WTC11 (cell line): Measurements from ENCODE around the gene RUBCN. TPM values are rescaled to one million over a fixed set of nuclear protein-coding genes. Genes with fewer than 3 reads are reported as not detected.
"Not testable (repeated sequence)": the region's sequence is repeated elsewhere in the genome, so short reads cannot be mapped to it uniquely, and the experiment has no call there.

Source experiments
- ATAC-seq: fragments of 200-7000 bp; cut with Tn5 transposase; 2 replicates; pipeline ENCODE4 v1.10.0; 2021; ENCODE audit warnings: mild to moderate bottlenecking, moderate library complexity
- CTCF ChIA-PET: fragments of 300-600 bp; sonication (Branson Sonifier 250); formaldehyde crosslinking; loops from one replicate; lab custom pipeline; 2021; ENCODE audit warnings: antibody characterized with exemption; lab: Charles Lee
- POLR2A ChIA-PET: fragments of 350-600 bp; sonication (Branson Sonifier 250); formaldehyde crosslinking; loops from one replicate; lab custom pipeline; 2021; ENCODE audit warnings: antibody characterized with exemption; lab: Charles Lee
- DNase-seq: peaks from one replicate; pipeline ENCODE4 v3.0.0; 2021; ENCODE audit warnings: low spot score
- H3K27ac Mint-ChIP-seq: 2 replicates; pipeline ENCODE4 v1.8.0; 2021; ENCODE audit warnings: mixed read lengths
- H3K27me3 Mint-ChIP-seq: 2 replicates; pipeline ENCODE4 v1.8.0; 2021; ENCODE audit warnings: low read depth, mild to moderate bottlenecking, moderate library complexity, mixed read lengths
- H3K36me3 Mint-ChIP-seq: 2 replicates; pipeline ENCODE4 v1.8.0; 2021; ENCODE audit warnings: mixed read lengths
- H3K4me1 Mint-ChIP-seq: 2 replicates; pipeline ENCODE4 v1.8.0; 2022; ENCODE audit warnings: mixed read lengths
- H3K4me3 Mint-ChIP-seq: 2 replicates; pipeline ENCODE4 v1.8.0; 2021; ENCODE audit warnings: mild to moderate bottlenecking, moderate library complexity, mixed read lengths
- H3K9me3 Mint-ChIP-seq: 2 replicates; pipeline ENCODE4 v1.8.0; 2021; ENCODE audit warnings: mixed read lengths
- E2F5 ChIP-seq: sonication (generic); formaldehyde crosslinking; IDR thresholded peaks from 2 replicates; pipeline ENCODE4 v1.8.1; 2022; ENCODE audit warnings: mild to moderate bottlenecking, moderate library complexity, missing genetic modification reagents
- GTF2I ChIP-seq: fragments of 250-450 bp; sonication (Bioruptor Pico); conservative IDR thresholded peaks from 2 replicates; pipeline ENCODE4 v1.4.0; 2021; ENCODE audit warnings: mild to moderate bottlenecking
- MAX ChIP-seq: sonication (generic); formaldehyde crosslinking; IDR thresholded peaks from 2 replicates; pipeline ENCODE4 v1.8.0; 2022; ENCODE audit warnings: mild to moderate bottlenecking, missing genetic modification reagents
- SP1 ChIP-seq: sonication (generic); formaldehyde crosslinking; conservative IDR thresholded peaks from 2 replicates; pipeline ENCODE4 v1.8.1; 2022; ENCODE audit warnings: missing genetic modification reagents
- TEAD1 ChIP-seq: sonication (generic); formaldehyde crosslinking; IDR thresholded peaks from 2 replicates; pipeline ENCODE4 v1.8.0; 2022; ENCODE audit warnings: mild to moderate bottlenecking, missing genetic modification reagents
- ZNF121 ChIP-seq: sonication (generic); formaldehyde crosslinking; IDR thresholded peaks from 2 replicates; pipeline ENCODE4 v1.8.0; 2023; ENCODE audit warnings: missing genetic modification reagents
- total RNA-seq: library from RNA; stranded (reverse); gene quantifications from 3 replicates; pipeline ENCODE4 v1.2.3, GENCODE V29; 2021
- TF ChIP-seq, protein P1 (sequence below): sonication (generic); formaldehyde crosslinking; IDR thresholded peaks from 2 replicates; pipeline ENCODE4 v1.8.0; 2023; ENCODE audit warnings: missing genetic modification reagents, mild to moderate bottlenecking, borderline replicate concordance

RUBCN gene
- total RNA-seq, 1 experiment from 2014 or later: 22.9 TPM

GRCh38 chr3:197627772-197628523 is 108.8 kb downstream of the RUBCN start:
- H3K4me1 Mint-ChIP-seq, H3K36me3 Mint-ChIP-seq, CTCF ChIA-PET, H3K27ac Mint-ChIP-seq, H3K27me3 Mint-ChIP-seq: not testable (repeated sequence)
- peak; percentile 93 for DNase-seq
- TF ChIP-seq TEAD1 (0 out of 2 replicates have a peak, but pooled peaks have one; percentile 64), ZNF121 (CRISPR knock-in tag) (peak; percentile 72), E2F5 (CRISPR knock-in tag) (peak; percentile 30; the same call in 1 of the 2 replicates), SP1 (0 out of 2 replicates have a peak, but pooled peaks have one; percentile 37), MAX (CRISPR knock-in tag) (peak; percentile 25; the same call in 1 of the 2 replicates), GTF2I (CRISPR knock-in tag) (peak; percentile 87)
- TF ChIP-seq, protein P1, sequence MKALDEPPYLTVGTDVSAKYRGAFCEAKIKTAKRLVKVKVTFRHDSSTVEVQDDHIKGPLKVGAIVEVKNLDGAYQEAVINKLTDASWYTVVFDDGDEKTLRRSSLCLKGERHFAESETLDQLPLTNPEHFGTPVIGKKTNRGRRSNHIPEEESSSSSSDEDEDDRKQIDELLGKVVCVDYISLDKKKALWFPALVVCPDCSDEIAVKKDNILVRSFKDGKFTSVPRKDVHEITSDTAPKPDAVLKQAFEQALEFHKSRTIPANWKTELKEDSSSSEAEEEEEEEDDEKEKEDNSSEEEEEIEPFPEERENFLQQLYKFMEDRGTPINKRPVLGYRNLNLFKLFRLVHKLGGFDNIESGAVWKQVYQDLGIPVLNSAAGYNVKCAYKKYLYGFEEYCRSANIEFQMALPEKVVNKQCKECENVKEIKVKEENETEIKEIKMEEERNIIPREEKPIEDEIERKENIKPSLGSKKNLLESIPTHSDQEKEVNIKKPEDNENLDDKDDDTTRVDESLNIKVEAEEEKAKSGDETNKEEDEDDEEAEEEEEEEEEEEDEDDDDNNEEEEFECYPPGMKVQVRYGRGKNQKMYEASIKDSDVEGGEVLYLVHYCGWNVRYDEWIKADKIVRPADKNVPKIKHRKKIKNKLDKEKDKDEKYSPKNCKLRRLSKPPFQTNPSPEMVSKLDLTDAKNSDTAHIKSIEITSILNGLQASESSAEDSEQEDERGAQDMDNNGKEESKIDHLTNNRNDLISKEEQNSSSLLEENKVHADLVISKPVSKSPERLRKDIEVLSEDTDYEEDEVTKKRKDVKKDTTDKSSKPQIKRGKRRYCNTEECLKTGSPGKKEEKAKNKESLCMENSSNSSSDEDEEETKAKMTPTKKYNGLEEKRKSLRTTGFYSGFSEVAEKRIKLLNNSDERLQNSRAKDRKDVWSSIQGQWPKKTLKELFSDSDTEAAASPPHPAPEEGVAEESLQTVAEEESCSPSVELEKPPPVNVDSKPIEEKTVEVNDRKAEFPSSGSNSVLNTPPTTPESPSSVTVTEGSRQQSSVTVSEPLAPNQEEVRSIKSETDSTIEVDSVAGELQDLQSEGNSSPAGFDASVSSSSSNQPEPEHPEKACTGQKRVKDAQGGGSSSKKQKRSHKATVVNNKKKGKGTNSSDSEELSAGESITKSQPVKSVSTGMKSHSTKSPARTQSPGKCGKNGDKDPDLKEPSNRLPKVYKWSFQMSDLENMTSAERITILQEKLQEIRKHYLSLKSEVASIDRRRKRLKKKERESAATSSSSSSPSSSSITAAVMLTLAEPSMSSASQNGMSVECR (CRISPR knock-in tag): peak; percentile 36; the same call in 1 of the 2 replicates
- TF ChIP-seq, all 79 proteins: peak for 7; not testable (repeated sequence) for 72
- H3K4me3 Mint-ChIP-seq: peak overlapping the region; percentile 68
- POLR2A ChIA-PET, H3K9me3 Mint-ChIP-seq: not testable (repeated sequence)
- peak; percentile 87 for ATAC-seq

DNA sequence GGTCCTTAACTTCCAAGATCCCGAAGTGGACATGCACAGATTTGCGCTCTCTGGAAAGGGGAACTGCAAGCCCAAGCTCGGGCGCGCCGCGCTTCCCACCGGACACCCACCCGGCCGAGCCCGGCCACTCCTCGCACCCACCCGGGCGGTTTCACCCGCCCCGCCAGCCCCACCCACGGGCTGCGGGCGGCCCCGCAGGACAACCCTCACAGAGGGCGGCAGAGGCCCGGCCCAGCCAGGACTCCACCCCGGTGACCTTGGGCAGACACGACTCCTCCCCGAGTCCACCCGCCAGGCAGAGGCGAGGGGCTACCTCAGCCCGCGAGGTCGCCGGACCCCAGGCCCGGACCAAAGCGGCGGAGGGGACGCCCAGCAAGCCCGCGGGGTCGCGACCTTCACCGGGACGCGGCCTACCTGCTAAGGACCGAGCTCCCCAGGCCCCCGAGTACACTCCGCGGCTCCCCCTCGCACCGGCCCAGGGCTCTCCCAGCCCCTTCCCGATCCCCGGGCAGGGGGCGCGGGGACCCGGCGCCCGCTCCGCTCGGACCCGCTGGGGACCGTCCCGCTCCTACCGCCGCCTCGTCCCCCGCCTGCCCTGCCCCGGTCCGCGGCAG is 109.4 kb downstream of the RUBCN start:
- H3K27me3 Mint-ChIP-seq, POLR2A ChIA-PET, H3K9me3 Mint-ChIP-seq, H3K36me3 Mint-ChIP-seq, DNase-seq, CTCF ChIA-PET, H3K27ac Mint-ChIP-seq, H3K4me1 Mint-ChIP-seq: not testable (repeated sequence)
- peak overlapping the region; percentile 83 for H3K4me3 Mint-ChIP-seq
- ATAC-seq: peak; percentile 54

- H3K27me3 Mint-ChIP-seq, H3K9me3 Mint-ChIP-seq, DNase-seq, H3K27ac Mint-ChIP-seq, H3K4me1 Mint-ChIP-seq, H3K36me3 Mint-ChIP-seq, POLR2A ChIA-PET, CTCF ChIA-PET: not testable (repeated sequence)
- ATAC-seq: peak; percentile 41
- peak overlapping the region; percentile 83 for H3K4me3 Mint-ChIP-seq
These were observed 110.1 kb downstream of the RUBCN start for GRCh38 chr3:197626404-197627157.

GRCh38 chr3:197621478-197621877 is 115.2 kb downstream of the RUBCN start:
- H3K27me3 Mint-ChIP-seq, H3K9me3 Mint-ChIP-seq, H3K4me3 Mint-ChIP-seq, H3K27ac Mint-ChIP-seq, DNase-seq, POLR2A ChIA-PET, ATAC-seq, H3K4me1 Mint-ChIP-seq, CTCF ChIA-PET: not testable (repeated sequence)
- H3K36me3 Mint-ChIP-seq: peaks cover 50% of the 10 kb centered on the region

Other genes starting within 250 kb of the RUBCN start
- 26.8 to 32.5 TPM (median 29.9 TPM) in 3 replicates for gene BDH1, start 180.9 kb downstream of the RUBCN start, total RNA-seq
- 21.4 to 24.5 TPM (median 23.7 TPM) in 3 replicates for gene FYTTD1, start 13.0 kb upstream of the RUBCN start, total RNA-seq
- gene LRCH3, start 54.4 kb upstream of the RUBCN start, total RNA-seq: 63.6 to 68.7 TPM (median 64.4 TPM) in 3 replicates
- gene RPL35A, start 213.3 kb upstream of the RUBCN start, total RNA-seq: 1,384 to 1,463 TPM (median 1,429 TPM) in 3 replicates
- 3.6 to 5.2 TPM (median 4.2 TPM) in 3 replicates for gene LMLN, start 223.3 kb upstream of the RUBCN start, total RNA-seq